ENCODE results near the gene ALK.

ALK gene

DNA sequence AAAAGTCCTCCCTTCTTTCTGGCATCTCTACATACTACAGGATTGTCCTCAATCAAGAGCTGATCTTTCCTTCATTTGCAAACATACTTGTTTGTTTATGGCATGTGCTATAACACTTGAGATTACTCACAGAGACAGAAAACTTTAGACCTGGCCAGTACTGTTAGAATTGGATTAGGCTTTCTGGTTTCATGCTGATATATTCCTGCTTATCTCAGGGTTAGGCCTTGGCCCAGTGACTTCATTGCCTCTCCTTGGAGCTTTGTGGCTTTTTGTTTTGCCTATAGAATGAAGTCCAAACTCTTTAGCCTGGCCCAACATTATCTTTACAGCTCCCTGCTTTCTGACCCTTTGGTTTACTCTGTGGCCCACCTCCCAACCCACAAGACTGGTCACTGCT is 363.3 kb downstream of the ALK start:
- POLR2A ChIA-PET: no interaction called here
- CTCF ChIA-PET: no interaction called here
- TF ChIP-seq CTCF (IDR thresholded peaks at IDR 0.05; ENCODE audit: control extremely low read depth, extremely low read depth, low read depth, missing control alignments): no peak
- DNase-seq (ENCODE audit: extremely low spot score): no peak

GRCh38 chr2:29557268-29557667 is 364.1 kb downstream of the ALK start:
- ChIA-PET CTCF (no interaction called here), POLR2A (no interaction called here)
- DNase-seq (ENCODE audit: extremely low spot score): no peak
- TF ChIP-seq CTCF (IDR thresholded peaks at IDR 0.05; ENCODE audit: control extremely low read depth, extremely low read depth, low read depth, missing control alignments): no peak

DNA sequence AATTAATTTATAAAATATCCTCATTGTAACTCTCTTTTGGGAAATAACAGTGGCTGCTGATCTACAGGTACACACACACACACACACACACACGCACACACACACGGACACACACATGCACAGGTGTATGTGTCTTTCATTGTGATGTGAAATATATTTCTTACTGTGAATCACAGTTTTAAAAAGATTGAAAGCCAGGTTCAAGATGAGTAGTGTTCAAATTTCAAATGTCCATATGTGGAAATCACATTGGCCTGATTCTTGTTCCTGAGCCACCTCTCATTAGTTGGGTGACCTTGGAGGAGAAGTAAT is 372.4 kb downstream of the ALK start:
- CTCF ChIA-PET: no interaction called here
- no peak for DNase-seq (ENCODE audit: extremely low spot score)
- no peak for TF ChIP-seq CTCF (IDR thresholded peaks at IDR 0.05; ENCODE audit: control extremely low read depth, extremely low read depth, low read depth, missing control alignments)
- POLR2A ChIA-PET: no interaction called here

GRCh38 chr2:29544917-29545316 is 376.5 kb downstream of the ALK start:
- ChIA-PET POLR2A (no interaction called here), CTCF (no interaction called here)
- TF ChIP-seq CTCF (IDR thresholded peaks at IDR 0.05; ENCODE audit: control extremely low read depth, extremely low read depth, low read depth, missing control alignments): no peak
- no peak for DNase-seq (ENCODE audit: extremely low spot score)

- POLR2A ChIA-PET: no interaction called here
- TF ChIP-seq CTCF (IDR thresholded peaks at IDR 0.05; ENCODE audit: control extremely low read depth, extremely low read depth, low read depth, missing control alignments): no peak
- CTCF ChIA-PET: no interaction called here
- no peak for DNase-seq (ENCODE audit: extremely low spot score)
Measured at GRCh38 chr2:29544031-29544430, 377.4 kb downstream of the ALK start.

- no peak for TF ChIP-seq CTCF (IDR thresholded peaks at IDR 0.05; ENCODE audit: control extremely low read depth, extremely low read depth, low read depth, missing control alignments)
- no peak for DNase-seq (ENCODE audit: extremely low spot score)
- ChIA-PET CTCF (interaction anchor here (0.8 to 1.9 kb wide), 2 partner anchors 10 to 13 kb away, joined by 3 to 6 read pairs; no protein-coding TSS in a partner anchor), POLR2A (no interaction called here)
Measured at GRCh38 chr2:29535188-29535587, 386.2 kb downstream of the ALK start.

- no peak for DNase-seq (ENCODE audit: extremely low spot score)
- ChIA-PET CTCF (interaction anchor here (0.8 to 1.3 kb wide), 2 partner anchors 9 to 10 kb away, joined by 4 read pairs; no protein-coding TSS in a partner anchor), POLR2A (no interaction called here)
- TF ChIP-seq CTCF (IDR thresholded peaks at IDR 0.05; ENCODE audit: control extremely low read depth, extremely low read depth, low read depth, missing control alignments): no peak
Measured at GRCh38 chr2:29532436-29532835, 388.9 kb downstream of the ALK start.

Data from GM10248 (cell line).